WTC11 (cell line): Measurements from ENCODE around the gene PPP2R5E.

ENCODE experiments used
- CTCF ChIP-seq: fragments of 200-600 bp; IDR thresholded peaks from 2 replicates; pipeline ENCODE4 v1.8.0; 2022; ENCODE audit warnings: antibody characterized with exemption
- E2F1 ChIP-seq: sonication (generic); formaldehyde crosslinking; IDR thresholded peaks from 2 replicates; pipeline ENCODE4 v1.8.0; 2022; ENCODE audit warnings: mild to moderate bottlenecking, missing genetic modification reagents
- E2F4 ChIP-seq: sonication (generic); formaldehyde crosslinking; IDR thresholded peaks from 2 replicates; pipeline ENCODE4 v1.8.1; 2022; ENCODE audit warnings: low read depth, mild to moderate bottlenecking, moderate library complexity, missing genetic modification reagents, borderline replicate concordance
- ELF4 ChIP-seq: sonication (generic); formaldehyde crosslinking; IDR thresholded peaks from 2 replicates; pipeline ENCODE4 v1.8.1; 2022; ENCODE audit warnings: low read depth, mild to moderate bottlenecking, moderate library complexity, missing genetic modification reagents
- GABPB1 ChIP-seq: sonication (generic); formaldehyde crosslinking; IDR thresholded peaks from 2 replicates; pipeline ENCODE4 v1.8.1; 2023; ENCODE audit warnings: mild to moderate bottlenecking, missing genetic modification reagents
- JUN ChIP-seq: sonication (generic); formaldehyde crosslinking; IDR thresholded peaks from 2 replicates; pipeline ENCODE4 v1.8.0; 2023; ENCODE audit warnings: mild to moderate bottlenecking, missing genetic modification reagents
- MAX ChIP-seq: sonication (generic); formaldehyde crosslinking; IDR thresholded peaks from 2 replicates; pipeline ENCODE4 v1.8.0; 2022; ENCODE audit warnings: mild to moderate bottlenecking, missing genetic modification reagents
- MYBL2 ChIP-seq: sonication (generic); formaldehyde crosslinking; IDR thresholded peaks from 2 replicates; pipeline ENCODE4 v1.8.1; 2023; ENCODE audit warnings: mild to moderate bottlenecking, moderate library complexity, missing genetic modification reagents
- RELA ChIP-seq: sonication (generic); formaldehyde crosslinking; IDR thresholded peaks from 2 replicates; pipeline ENCODE4 v1.8.1; 2022; ENCODE audit warnings: missing genetic modification reagents, mild to moderate bottlenecking, borderline replicate concordance
- SMAD4 ChIP-seq: sonication (generic); formaldehyde crosslinking; IDR thresholded peaks from 2 replicates; pipeline ENCODE4 v1.8.0; 2022; ENCODE audit warnings: mild to moderate bottlenecking, missing genetic modification reagents
- USF2 ChIP-seq: sonication (generic); formaldehyde crosslinking; IDR thresholded peaks from 2 replicates; pipeline ENCODE4 v1.8.1; 2023; ENCODE audit warnings: mild to moderate bottlenecking, missing genetic modification reagents, moderate library complexity
- ZNF138 ChIP-seq: sonication (generic); formaldehyde crosslinking; conservative IDR thresholded peaks from 2 replicates; pipeline ENCODE4 v1.8.1; 2022; ENCODE audit warnings: mild to moderate bottlenecking, moderate library complexity, missing genetic modification reagents

GRCh38 chr14:63444588-63444987, 98.6 kb downstream of the PPP2R5E start:
- TF ChIP-seq ZNF138 (CRISPR knock-in tag): no peak
- no peak for TF ChIP-seq RELA
- no peak for TF ChIP-seq MAX (CRISPR knock-in tag)
- TF ChIP-seq CTCF: no peak
- no peak for TF ChIP-seq JUN (CRISPR knock-in tag)
- TF ChIP-seq SMAD4 (CRISPR knock-in tag): no peak
- no peak for TF ChIP-seq E2F1 (CRISPR knock-in tag)
- no peak for TF ChIP-seq USF2 (CRISPR knock-in tag)
- TF ChIP-seq MYBL2 (CRISPR knock-in tag): no peak
- TF ChIP-seq ELF4 (CRISPR knock-in tag): no peak
- no peak for TF ChIP-seq E2F4
- no peak for TF ChIP-seq GABPB1 (CRISPR knock-in tag)
